GM18858 (cell line): ENCODE measurements around the gene ITPR2.

Experiments used
- ATAC-seq: cut with Tn5 transposase; IDR thresholded peaks from one replicate; pipeline ENCODE4 v1.9.1; 2021; ENCODE audit not compliant: unreplicated experiment

Gene ITPR2

DNA sequence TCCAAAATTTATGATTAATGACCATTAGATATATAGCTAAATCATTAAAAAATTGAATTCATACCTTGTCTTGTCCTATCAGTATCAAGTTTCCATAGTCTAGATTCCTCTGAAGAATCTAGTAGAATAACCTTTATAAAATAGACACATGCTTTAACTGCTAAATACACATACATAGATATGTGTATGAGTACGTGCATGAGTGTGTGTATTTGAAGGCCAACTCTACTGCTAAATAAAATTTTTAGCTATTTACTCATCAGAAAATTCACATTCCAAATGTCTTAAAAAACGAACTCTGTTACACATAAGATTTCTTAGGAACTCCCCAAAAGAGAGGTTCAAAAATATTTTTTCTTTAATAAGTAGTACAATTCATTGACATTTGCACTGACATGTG is 404.6 kb downstream of the ITPR2 start:
- ATAC-seq, result no peak

DNA sequence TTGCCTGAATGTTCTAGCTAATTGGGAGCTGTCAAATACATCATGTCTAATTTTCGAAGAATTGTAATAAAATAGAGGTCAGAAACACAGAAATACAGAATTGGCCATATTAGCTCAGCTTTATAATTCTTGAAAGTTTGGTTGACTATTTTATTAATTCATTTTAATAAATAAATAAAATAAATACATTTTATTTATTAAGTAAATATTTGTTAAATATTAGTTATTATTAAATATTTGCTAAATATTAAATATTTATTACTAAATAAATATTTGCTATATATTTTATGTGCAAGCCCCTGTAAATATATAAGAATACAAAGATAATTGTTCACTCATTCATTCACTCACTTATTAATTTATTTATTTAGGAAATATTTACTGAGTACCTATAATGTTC is 406.3 kb downstream of the ITPR2 start:
- no peak for ATAC-seq

DNA sequence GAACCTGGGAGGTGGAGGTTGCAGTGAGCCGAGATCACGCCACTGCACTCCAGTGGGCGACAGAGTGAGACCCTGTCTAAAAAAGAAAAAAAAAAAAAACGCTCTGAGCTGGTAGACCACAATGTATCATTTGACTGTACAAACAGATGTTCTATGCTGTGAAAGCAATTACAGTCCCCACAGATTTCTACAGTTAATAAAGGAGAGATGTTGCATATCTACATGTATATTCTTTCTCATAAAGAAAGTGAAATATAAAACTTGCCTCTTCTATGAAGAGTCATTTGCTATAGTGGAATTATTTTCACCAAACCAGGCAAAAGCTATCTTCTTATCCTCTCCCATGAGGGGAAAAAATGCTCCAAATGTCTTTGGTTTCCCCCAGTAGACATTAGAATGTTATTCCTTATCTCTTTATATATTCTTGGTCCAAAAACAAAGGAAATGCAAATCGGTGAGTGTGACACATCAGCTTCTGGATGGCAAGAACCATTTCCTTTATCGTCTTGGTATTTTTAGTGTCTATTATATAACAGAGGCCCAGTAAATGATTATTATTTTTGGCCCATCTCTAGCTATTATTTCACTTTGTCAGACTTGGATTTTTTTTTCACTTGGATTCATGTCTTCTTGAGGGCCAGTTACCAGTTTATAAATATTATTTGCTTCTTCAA is 407.3 kb downstream of the ITPR2 start:
- peak; percentile 65 for ATAC-seq

DNA sequence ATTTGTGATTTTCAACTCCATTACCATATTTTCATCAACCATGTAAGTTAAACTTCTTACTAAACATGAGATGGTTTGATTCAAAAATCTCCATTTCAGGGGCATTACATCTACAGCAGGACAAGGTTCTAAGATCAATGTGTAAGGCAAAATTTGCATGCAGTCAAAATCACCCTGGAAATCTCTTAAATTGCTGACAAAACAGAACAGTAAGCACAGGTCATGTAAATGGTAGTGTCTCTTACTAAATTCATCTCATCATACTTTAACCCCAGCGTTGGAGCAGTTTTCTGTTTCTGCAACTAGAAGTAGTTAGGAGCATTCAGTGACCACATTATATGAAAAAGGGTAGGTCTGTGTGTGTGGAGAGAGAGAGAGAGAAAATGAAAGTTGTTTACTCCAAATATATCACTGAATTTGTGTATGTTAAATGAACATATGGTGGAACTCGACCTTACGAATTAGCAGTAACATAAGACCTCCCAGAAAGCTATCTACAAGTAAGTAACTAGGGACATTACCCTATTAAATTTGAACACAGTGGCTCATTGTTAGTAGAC is 410.1 kb downstream of the ITPR2 start:
- peak; percentile 36 for ATAC-seq

DNA sequence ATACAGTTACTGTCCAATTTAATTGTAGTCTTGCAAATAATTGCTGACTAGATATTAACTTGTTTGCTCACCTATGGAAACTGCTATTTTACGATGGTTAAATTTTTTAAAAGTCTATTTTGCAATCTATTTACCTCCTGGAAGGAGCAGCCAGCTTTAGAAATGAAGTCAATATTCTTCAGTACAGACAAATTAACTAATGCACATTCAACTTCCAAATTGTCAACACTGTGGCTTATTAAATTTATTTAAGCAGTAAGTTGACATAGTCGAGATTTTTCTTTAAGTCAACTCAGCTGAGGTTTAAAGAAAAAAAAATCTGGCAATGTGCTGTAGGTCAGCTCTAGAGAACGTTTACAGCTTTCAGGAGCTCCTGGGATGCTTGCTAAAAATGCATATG is 416.4 kb downstream of the ITPR2 start:
- no peak for ATAC-seq

DNA sequence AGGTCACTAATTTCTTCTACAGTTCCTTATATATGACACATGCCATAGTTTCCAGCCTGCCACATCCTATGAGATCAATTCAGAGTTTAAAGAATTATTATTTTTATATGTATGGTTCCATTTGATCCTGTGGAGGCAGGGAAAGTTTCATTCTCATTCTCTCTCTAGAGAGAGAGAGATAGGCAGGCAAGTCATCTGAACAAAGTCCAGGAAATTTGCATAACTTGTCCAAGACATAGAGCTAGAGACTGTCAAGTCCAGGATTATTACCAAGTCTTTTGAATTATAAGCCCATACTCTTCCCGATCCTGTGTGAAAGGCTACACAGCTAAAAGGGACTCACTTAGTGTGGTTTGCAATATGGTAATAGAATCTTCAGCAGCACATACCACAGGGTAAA is 422.3 kb downstream of the ITPR2 start:
- no peak for ATAC-seq

DNA sequence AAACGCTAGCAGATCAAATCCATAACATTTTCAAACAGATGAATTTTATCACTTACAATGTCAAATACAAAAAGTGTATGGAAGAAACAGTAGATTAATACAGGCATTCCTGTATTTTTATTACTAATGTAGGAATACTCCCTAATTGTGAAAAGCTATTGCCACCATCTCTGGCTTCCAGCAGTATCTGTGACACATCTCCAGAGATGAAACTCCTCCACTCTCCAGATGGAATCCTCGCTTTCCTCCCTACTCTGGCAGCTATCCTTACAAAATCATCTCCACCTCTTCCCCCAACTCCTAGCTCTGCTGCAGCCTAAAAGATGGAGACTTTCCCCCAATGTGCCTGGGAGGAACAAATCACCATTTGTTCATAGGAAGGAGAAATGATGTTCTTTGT is 426.2 kb downstream of the ITPR2 start:
- no peak for ATAC-seq

DNA sequence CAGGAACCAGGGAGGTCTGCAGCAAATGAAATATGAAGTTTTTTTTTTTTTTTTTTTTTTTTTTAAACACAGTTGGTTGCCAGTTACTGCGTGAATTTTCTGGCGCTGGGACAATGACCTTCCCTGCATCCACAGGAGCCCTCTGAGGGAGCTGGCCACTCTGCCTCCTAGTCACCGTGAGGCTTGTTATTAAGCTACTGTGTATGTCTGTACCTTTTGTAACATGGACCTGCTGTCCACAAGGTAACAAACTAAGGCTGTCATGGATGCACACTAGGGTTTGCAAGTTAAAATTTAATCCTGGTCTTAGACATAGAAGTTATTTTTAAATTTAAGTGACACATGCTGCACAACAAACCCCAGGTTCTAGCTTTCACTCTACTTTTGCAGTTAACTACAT is 426.6 kb downstream of the ITPR2 start:
- no peak for ATAC-seq

DNA sequence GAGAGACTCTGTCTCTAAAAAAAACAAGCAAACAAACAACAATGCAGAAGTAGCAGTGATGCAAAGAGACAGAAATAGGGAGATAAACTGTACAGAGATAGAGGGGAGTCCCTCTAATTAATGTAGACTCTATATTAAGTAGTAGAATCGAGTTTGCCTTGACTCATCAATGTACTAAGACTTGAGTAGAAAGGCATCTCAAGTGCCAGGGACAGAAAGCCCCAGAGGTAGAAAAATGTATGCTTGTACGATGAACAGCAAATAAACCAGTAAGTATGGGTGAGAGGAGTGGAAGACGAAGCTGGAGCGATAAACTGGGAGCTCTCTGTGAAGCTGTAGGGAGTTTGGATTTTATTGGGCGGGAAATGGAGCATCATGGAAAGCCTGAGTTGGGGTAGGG is 429.4 kb downstream of the ITPR2 start:
- ATAC-seq, result no peak

DNA sequence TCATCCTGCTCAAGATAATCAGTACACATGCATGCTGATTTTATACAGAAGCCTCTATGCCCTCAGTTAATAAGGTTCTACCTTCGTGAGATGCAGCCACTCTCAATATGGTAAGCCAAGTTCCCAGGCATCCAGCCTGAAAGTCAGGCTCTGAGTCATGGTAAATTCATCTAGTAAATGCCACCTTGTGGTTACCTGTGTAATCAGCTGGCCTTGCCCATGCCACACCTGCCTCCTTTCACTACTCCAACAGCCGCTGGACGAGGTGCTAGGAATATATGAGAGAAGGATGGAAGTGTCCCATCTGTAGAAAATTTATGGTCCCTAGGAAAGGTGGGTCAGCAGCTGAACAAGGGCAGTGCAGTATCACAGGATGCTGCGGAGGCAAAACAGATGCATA is 430.3 kb downstream of the ITPR2 start:
- ATAC-seq, result no peak

DNA sequence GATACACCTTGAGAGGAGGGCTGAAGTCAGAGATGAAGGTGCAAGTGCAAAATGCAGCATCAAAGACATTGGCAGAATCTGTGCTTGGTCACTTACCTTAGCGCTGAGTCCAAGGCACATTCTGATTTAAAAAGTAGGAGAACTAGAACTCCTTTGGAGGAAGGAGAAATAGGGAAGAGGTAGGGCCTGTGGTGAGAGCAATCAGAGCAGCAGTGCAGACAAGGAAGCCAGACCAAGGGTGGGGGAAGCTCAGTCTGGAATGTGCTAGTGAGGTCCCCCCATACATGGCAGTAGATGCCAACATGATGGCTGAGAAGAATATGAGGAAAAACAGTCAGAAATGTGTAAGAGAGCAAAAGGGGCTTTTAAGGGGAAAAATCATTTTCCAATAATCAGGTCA is 431.1 kb downstream of the ITPR2 start:
- no peak for ATAC-seq

DNA sequence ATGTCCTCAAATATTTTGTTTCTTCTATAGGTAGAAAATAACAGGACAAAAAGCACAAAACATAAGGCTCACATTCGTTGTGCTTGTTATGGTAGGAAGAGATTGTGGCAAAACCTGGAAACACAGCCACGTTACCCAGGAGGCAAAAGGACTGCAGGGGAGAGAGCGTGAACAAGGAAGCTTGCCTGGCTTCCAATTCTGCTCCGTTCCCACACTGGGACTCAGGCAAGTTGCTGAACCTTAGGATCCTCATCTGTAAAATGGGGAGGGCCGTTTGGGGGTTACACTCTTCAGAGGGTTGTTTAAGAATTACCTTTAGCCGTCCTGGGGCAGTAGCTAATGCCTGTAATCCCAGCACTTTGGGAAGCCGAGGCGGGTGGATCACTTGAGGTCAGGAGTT is 432.4 kb downstream of the ITPR2 start:
- no peak for ATAC-seq

DNA sequence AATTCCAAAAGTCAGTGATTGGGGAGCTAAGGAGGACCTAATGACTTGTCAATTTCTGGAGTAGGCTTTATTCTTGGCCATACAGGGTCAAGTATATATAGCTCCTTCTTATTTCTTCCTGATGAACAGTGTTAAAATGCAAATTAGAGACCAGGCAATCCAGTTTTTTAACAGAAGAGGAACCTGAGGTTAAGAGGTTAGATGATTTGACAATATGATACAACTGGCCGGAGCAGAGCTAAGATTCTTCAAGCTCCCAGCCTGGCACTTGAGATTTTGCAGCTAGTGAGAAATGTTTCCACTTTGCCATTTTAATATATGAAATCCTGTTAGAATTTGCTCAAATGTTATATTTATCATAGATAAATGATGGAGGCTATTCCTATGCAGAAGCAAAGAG is 433.6 kb downstream of the ITPR2 start:
- no peak for ATAC-seq

DNA sequence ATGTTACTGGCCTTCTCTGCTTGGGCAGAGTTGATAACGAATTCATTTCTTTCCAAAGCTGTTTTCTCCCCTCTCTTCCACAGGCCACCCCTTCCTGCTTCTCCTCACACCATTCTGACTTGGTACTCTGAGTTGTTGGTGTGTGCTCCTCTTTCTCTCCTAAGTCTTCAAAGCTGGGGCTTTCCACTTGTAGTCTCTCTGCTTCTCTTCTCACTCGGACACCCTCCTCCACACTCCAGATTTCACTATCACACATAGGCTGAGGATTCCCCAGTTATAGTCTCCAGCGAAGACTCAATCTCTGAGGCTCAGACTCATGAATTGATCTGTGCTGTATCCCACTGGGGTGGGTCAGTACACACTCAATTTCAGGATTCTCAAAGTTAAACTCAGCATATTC is 436.6 kb downstream of the ITPR2 start:
- peak; percentile 67 for ATAC-seq

DNA sequence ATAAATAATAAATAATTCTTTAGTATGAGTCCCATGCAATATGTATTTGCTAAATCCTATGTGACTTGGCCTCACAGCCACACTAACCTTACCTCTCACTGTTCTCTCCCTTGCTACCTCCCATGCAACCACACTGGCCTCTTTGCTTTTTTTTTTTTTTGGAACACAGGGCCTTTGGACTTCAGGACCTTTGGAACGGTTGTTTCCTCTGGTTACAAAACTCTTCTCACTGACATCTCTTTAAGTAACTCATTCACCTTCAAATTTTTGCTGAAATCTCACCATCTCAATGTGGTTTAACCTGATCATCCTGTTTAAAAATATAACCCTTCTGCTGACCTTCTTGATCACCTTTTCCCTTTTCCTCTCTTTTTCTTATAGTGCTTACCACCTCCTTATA is 443.7 kb downstream of the ITPR2 start:
- ATAC-seq, result no peak

DNA sequence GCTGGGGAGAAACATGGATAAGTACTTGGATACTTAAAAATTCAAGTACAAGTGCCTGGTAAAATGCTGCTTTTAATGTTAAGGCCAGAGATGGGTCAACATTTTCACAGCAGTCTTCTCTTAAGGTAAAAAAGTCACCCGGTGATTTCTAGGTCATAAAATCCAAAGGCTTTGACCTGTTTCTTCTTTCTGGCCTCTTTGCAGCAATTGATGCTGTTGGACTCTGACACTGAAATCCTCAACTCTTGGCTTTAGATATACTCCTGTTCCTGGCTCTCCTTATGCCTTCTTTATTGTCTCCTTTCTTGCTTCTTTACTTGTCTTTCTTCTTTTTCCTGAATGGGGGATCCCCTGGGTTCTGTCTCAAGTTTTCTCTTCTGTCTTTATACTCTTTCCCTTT is 448.5 kb downstream of the ITPR2 start:
- ATAC-seq, result no peak

DNA sequence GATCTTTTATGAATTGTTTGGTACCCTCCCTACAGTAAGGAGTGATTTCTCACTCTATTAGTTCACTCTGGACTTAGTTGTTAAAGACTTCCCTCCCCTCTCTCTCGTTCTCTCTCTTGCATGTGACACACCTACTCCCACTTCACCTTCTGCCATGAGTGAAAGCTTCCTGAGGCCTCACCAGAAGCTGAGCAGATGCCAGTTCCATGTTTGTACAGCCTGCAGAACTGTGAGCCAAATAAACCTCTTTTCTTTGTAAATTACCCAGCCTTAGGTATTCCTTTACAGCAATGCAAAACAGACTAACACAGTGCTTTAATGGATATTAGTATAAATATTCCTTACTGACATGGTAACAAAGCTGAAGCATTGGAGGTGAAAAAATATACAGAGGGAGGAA is 450.0 kb downstream of the ITPR2 start:
- no peak for ATAC-seq

DNA sequence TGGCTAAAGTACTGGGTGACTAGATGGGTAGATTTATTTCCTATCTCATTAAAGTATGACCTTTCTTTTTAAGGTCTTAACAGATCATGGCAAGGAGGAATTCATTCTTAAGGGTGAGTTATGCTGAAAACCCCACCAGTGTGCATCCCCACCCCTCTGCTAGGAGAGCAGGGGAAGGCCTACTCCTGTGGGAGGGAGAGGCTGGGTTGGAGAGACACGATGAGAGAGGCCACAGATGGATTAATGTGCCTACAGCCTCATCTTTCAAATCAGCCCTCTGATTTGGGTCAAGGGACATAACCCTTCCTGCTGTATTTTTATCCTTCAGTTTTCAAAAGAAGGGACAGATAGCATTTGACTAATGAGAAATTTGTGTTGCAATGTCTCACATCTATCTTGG is 452.1 kb downstream of the ITPR2 start:
- no peak for ATAC-seq

DNA sequence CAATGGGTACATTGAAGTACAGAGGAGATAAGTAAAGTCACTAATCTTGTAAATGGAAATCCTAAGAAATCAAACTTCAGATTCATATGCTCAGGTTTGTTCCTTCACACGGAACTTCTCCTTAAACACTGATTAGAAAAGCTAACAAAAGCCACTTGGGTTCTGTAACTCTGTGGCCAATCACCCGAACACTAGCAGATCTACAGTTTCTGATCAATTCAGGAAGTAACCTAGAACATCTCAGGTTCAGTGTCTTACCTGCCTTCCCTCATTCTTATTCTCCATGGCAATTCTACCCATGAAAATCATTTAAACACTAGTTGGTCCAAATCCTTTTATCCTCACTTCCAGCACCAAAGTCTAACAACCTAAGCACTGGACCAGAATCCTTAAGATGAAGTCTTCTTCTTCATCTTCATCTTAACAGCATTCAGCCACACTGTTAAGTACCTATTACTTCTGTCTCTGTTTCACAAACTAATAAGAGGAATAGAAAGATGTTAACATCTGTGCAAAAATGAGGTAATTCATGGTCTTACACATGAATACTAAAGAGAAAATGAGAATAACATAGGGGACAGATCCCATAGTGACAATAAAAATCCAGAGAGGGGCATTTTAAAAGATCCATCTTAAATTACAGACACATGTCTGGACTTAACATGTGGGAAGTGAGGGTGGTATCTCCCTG is 453.1 kb downstream of the ITPR2 start:
- no peak for ATAC-seq

DNA sequence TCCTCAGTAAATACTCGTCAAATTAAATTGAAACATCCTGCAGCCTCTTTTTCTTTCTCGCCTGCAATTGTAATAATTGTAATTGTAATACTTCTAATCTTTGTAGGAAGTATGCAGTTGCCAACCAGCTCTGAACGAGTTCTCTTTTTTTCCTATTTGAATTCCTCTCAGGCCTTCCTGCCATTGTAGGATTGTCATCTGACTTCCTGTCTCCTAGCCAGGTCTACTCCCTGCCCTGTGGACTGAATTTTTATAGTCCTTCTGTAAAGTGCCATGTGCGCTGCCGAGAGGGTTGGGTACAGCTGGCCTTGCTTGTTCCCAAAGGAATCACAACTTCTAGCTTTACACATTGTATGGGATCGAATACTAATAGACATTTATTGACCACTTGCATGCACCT is 454.3 kb downstream of the ITPR2 start:
- no peak for ATAC-seq

DNA sequence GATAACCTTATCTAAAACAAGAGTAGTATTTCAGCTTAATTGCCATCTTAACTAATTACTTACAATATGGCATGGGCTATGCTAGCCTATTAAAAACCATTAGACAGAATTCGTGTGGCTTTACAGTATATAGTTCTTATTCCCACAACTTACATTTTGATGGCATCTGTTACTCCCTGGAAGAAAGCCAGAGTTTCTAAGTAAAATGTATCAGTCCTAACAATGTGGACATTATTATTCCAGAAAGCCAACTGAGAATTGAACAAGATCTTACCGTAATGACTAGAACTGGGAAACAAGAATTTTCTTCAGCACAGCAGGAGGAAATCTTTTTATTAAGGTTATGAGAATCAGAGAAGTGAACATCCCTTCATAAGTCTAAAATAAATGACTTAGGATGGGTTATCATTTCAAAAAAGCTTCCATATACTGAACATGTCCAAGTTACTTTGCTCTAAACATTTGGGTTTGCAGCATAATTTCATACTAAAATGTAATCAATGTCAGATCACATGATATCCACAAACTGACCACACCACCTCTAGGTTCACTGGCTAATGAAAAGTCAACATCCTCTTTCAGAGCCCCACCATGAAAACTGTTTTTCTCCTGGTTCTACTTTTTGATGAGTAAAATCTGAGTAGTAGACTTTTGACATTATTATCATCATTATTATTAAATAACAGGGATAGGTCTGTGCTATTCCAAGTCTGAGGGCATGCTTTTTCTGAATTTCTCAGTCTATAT is 457.9 kb downstream of the ITPR2 start:
- no peak for ATAC-seq
